GM23338 (cell line): Measurements from ENCODE around the gene SV2C. TPM values are rescaled to one million over a fixed set of nuclear protein-coding genes. Genes with fewer than 3 reads are reported as not detected.
A peak's percentile ranks its signal among the peaks of the same experiment; 100 is the strongest.

Experiments used
- ATAC-seq: fragments of 200-7000 bp; cut with Tn5 transposase; 3 replicates; pipeline ENCODE4 v1.9.1; 2020
- DNase-seq: peaks from one replicate; pipeline ENCODE4 v3.0.0-alpha.2; 2015; ENCODE audit warnings: low spot score
- H2AFZ ChIP-seq: fragments of 200-600 bp; sonication (generic); 2 replicates; pipeline ENCODE4 v1.8.0; 2016; ENCODE audit warnings: antibody characterized with exemption, mild to moderate bottlenecking, moderate library complexity
- H3F3A ChIP-seq: fragments of 200-600 bp; sonication (generic); replicated peaks from 2 replicates; pipeline ENCODE4 v1.8.0; 2017; ENCODE audit warnings: antibody characterized with exemption, mixed run types, low read depth
- H3K27ac ChIP-seq: fragments of 200-600 bp; sonication (generic); 2 replicates; pipeline ENCODE4 v1.6.1; 2016; ENCODE audit warnings: low read depth
- H3K27me3 ChIP-seq: fragments of 200-600 bp; sonication (generic); 2 replicates; pipeline ENCODE4 v1.8.0; 2016; ENCODE audit warnings: mild to moderate bottlenecking, mixed run types, moderate library complexity; ENCODE audit not compliant: insufficient read depth
- H3K36me3 ChIP-seq: fragments of 200-600 bp; sonication (generic); 2 replicates; pipeline ENCODE4 v1.8.0; 2016; ENCODE audit warnings: mild to moderate bottlenecking; ENCODE audit not compliant: insufficient read depth
- H3K4me1 ChIP-seq: fragments of 200-600 bp; sonication (generic); 2 replicates; pipeline ENCODE4 v1.8.0; 2016; ENCODE audit warnings: mild to moderate bottlenecking, moderate library complexity; ENCODE audit not compliant: insufficient read depth
- H3K4me2 ChIP-seq: fragments of 200-600 bp; sonication (generic); 2 replicates; pipeline ENCODE4 v1.7.1; 2017; ENCODE audit warnings: mixed run types
- H3K4me3 ChIP-seq: fragments of 200-600 bp; sonication (generic); 2 replicates; pipeline ENCODE4 v1.6.1; 2016; ENCODE audit warnings: mixed run types
- H3K79me2 ChIP-seq: fragments of 200-600 bp; sonication (generic); replicated peaks from 2 replicates; pipeline ENCODE4 v1.8.0; 2017; ENCODE audit warnings: mild to moderate bottlenecking; ENCODE audit not compliant: insufficient read depth
- H3K9me2 ChIP-seq: fragments of 200-600 bp; sonication (generic); 2 replicates; pipeline ENCODE4 v1.8.0; 2017; ENCODE audit not compliant: insufficient read depth
- H4K20me1 ChIP-seq: fragments of 200-600 bp; sonication (generic); replicated peaks from 2 replicates; pipeline ENCODE4 v1.8.0; 2017; ENCODE audit warnings: mild to moderate bottlenecking; ENCODE audit not compliant: insufficient read depth
- H3K27ac Mint-ChIP-seq: 2 replicates; pipeline ENCODE4 v1.8.0; 2020; ENCODE audit warnings: inconsistent platforms, mild to moderate bottlenecking, moderate library complexity, mixed read lengths
- H3K27me3 Mint-ChIP-seq: 3 replicates; pipeline ENCODE4 v1.8.0; 2022; ENCODE audit warnings: low read depth, mild to moderate bottlenecking, moderate library complexity, mixed read lengths, inconsistent platforms; ENCODE audit not compliant: insufficient read depth, poor library complexity
- H3K36me3 Mint-ChIP-seq: 3 replicates; pipeline ENCODE4 v1.8.0; 2021; ENCODE audit warnings: low read depth, mild to moderate bottlenecking, inconsistent platforms, moderate library complexity, mixed read lengths
- H3K4me1 Mint-ChIP-seq: 3 replicates; pipeline ENCODE4 v1.8.0; 2020; ENCODE audit warnings: mild to moderate bottlenecking, inconsistent platforms, mixed read lengths
- H3K4me3 Mint-ChIP-seq: 3 replicates; pipeline ENCODE4 v1.8.0; 2021; ENCODE audit warnings: moderate library complexity, mild to moderate bottlenecking, inconsistent platforms, mixed read lengths
- H3K9me3 Mint-ChIP-seq: 3 replicates; pipeline ENCODE4 v1.8.0; 2020; ENCODE audit warnings: moderate library complexity, mild to moderate bottlenecking, inconsistent platforms, mixed read lengths
- CTCF ChIP-seq, 2 experiments: fragments of 200-600 bp in 1 of 2; sonication (generic) in 1 of 2; conservative IDR thresholded peaks; 2 replicates each; pipeline versions ENCODE4 v1.5.1 to v1.6.1; 2016 to 2017; ENCODE audit warnings: antibody characterized with exemption in 2 of 2, low read depth in 2 of 2, mild to moderate bottlenecking in 2 of 2, moderate library complexity in 1 of 2
- NANOG ChIP-seq: IDR thresholded peaks from 2 replicates; pipeline ENCODE4 v1.6.1; 2016; ENCODE audit warnings: antibody characterized with exemption, borderline replicate concordance
- POLR2AphosphoS5 ChIP-seq: IDR thresholded peaks from 2 replicates; pipeline ENCODE4 v1.6.1; 2016; ENCODE audit warnings: antibody characterized with exemption, low read depth
- ZNF114 ChIP-seq: fragments of 250-450 bp; sonication (Bioruptor Pico); IDR thresholded peaks from 2 replicates; pipeline ENCODE4 v1.5.0; 2020; ENCODE audit warnings: mild to moderate bottlenecking, moderate library complexity
- ZNF331 ChIP-seq: fragments of 250-450 bp; sonication (Bioruptor Pico); IDR thresholded peaks from 2 replicates; pipeline ENCODE4 v1.5.0; 2020; ENCODE audit warnings: low read depth, mild to moderate bottlenecking, moderate library complexity
- ZNF462 ChIP-seq: fragments of 250-450 bp; sonication (Bioruptor Pico); IDR thresholded peaks from 2 replicates; pipeline ENCODE4 v1.5.0; 2020; ENCODE audit warnings: mild to moderate bottlenecking, moderate library complexity
- polyA plus RNA-seq: library from polyadenylated mRNA; unstranded; fragments of >200 nt; fragmentation: Nextera tagmentation; extraction: Ambion mirVana; gene quantifications from 2 replicates; pipeline ENCODE4 v1.2.1, GENCODE V29; 2016
- total RNA-seq: library from RNA; depleted of rRNA; stranded (reverse); fragments of >200 nt; shearing (Covaris generic); gene quantifications from 2 replicates; pipeline ENCODE4 v1.2.3, GENCODE V29; 2014

The SV2C gene
- total and polyA plus RNA-seq, 2 experiments from 2014 or later, result 0.05 to 0.07 TPM

- peak overlapping the region; percentile 80 for H3K4me2 ChIP-seq
- H3K36me3 ChIP-seq, result 0 out of 2 replicates have a peak, but pooled peaks cover 4% of the 10 kb centered on the region
- Mint-ChIP-seq H3K36me3 (no peaks in the 10 kb centered on the region), H3K4me3 (peak overlapping the region; percentile 91), H3K9me3 (no peaks in the 10 kb centered on the region), H3K27me3 (peaks cover 13% of the 10 kb centered on the region), H3K27ac (no peak overlapping the region; the same call in 1 of the 2 replicates), H3K4me1 (peaks cover 43% of the 10 kb centered on the region)
- H4K20me1 ChIP-seq, result 0 out of 2 replicates have a peak, but pooled peaks cover 5% of the 10 kb centered on the region
- DNase-seq, result no peak
- peak overlapping the region; percentile 57 for H3K27ac ChIP-seq
- H3K4me3 ChIP-seq, result peak overlapping the region; percentile 90
- peak overlapping the region; percentile 45; the same call in 1 of the 2 replicates for H2AFZ ChIP-seq
- peaks cover 28% of the 10 kb centered on the region for H3K79me2 ChIP-seq
- no peak for TF ChIP-seq ZNF331 (CRISPR knock-in tag)
- no peaks in the 10 kb centered on the region; the same call in 1 of the 2 replicates for H3K9me2 ChIP-seq
- ATAC-seq, result no peak
- 0 out of 2 replicates have a peak, but pooled peaks cover 4% of the 10 kb centered on the region for H3F3A ChIP-seq
- H3K27me3 ChIP-seq, result no peaks in the 10 kb centered on the region
- H3K4me1 ChIP-seq, result peaks cover 30% of the 10 kb centered on the region
Measured at GRCh38 chr5:76401801-76402250, 318.6 kb downstream of the SV2C start.

- TF ChIP-seq ZNF331 (CRISPR knock-in tag), result no peak
- TF ChIP-seq POLR2AphosphoS5, result peak; percentile 6; the same call in 1 of the 2 replicates
- no peak for TF ChIP-seq ZNF462 (CRISPR knock-in tag)
- no peak for TF ChIP-seq ZNF114
- TF ChIP-seq NANOG, result no peak
- TF ChIP-seq CTCF (conservative IDR thresholded peaks at IDR 0.05; ENCODE audit: low read depth in 2 of 2), result peak in 1 of 2 experiments; percentile 25; a peak in 1 of 4 replicates
- DNase-seq (peak; percentile 83), ATAC-seq (peak; percentile 26)
- H4K20me1 ChIP-seq, result 0 out of 2 replicates have a peak, but pooled peaks cover 5% of the 10 kb centered on the region
- peak overlapping the region; percentile 84; the same call in 1 of the 2 replicates for H3K27ac Mint-ChIP-seq
- no peaks in the 10 kb centered on the region; the same call in 1 of the 2 replicates for H3K9me2 ChIP-seq
- H3K27me3 Mint-ChIP-seq, result peaks cover 13% of the 10 kb centered on the region
- H3K4me3 Mint-ChIP-seq, result peak overlapping the region; percentile 91
- peaks cover 34% of the 10 kb centered on the region for H3K79me2 ChIP-seq
- 0 out of 2 replicates have a peak, but pooled peaks cover 4% of the 10 kb centered on the region for H3K36me3 ChIP-seq
- no peaks in the 10 kb centered on the region for H3K27me3 ChIP-seq
- 0 out of 2 replicates have a peak, but pooled peaks cover 4% of the 10 kb centered on the region for H3F3A ChIP-seq
- H3K36me3 Mint-ChIP-seq, result no peaks in the 10 kb centered on the region
- H3K4me2 ChIP-seq, result peak overlapping the region; percentile 80
- peaks cover 45% of the 10 kb centered on the region for H3K4me1 Mint-ChIP-seq
- peak overlapping the region; percentile 90 for H3K4me3 ChIP-seq
- peak overlapping the region; percentile 69 for H3K27ac ChIP-seq
- peaks cover 33% of the 10 kb centered on the region for H3K4me1 ChIP-seq
- H3K9me3 Mint-ChIP-seq, result no peaks in the 10 kb centered on the region
- peak overlapping the region; percentile 95 for H2AFZ ChIP-seq
Measured at GRCh38 chr5:76402251-76402885, 319.2 kb downstream of the SV2C start.
